D721Med (cell line): ENCODE data around the gene ANTXR1.

Experiments used
- DNase-seq: peaks from one replicate; pipeline ENCODE4 v3.0.0; 2011; ENCODE audit warnings: low spot score; ENCODE audit not compliant: insufficient read length
- FAIRE-seq: peaks from 2 replicates; lab custom pipeline; 2011; peaks lifted over from hg19 to GRCh38; lab: Jason Lieb, UNC
- TF ChIP-seq, protein P1 (sequence below): IDR thresholded peaks from 2 replicates; pipeline ENCODE4 v1.5.1; 2012; ENCODE audit warnings: mild to moderate bottlenecking, control low read depth; ENCODE audit not compliant: insufficient read depth; ENCODE audit errors: missing control alignments

The ANTXR1 gene

DNA sequence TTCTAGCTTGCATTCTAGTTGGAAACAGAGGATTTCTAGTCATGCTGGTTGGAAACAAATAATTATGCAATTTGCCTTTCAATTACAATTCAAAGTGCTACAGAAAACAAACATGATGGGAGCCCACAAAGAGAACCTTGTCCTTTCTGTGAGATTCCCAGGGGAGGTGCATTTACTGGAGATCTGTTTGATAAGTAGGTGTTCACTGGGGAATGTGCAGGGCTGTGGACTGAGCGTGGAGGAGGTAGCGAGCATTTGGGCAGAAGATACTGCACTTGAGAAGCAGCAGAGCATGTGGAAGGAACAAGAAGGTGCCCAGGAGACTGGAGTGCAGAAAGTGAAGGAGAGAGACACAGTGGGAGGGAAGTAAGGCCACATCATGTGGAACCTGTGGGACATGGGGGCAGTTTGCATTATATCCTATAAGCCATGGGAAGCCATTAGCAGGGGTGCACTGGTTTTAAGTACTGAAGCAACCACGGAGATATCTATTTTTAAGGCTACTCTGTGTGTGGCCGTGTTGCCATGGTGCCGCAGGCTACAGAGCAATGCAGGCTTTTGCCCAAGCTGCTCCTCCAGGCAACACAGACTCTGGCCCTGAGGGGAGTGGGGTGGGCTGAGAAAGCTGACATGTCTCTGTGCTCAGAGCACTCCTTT lies 154.0 kb downstream of the ANTXR1 start:
- FAIRE-seq (no peak), DNase-seq (no peak)
- TF ChIP-seq, protein P1, sequence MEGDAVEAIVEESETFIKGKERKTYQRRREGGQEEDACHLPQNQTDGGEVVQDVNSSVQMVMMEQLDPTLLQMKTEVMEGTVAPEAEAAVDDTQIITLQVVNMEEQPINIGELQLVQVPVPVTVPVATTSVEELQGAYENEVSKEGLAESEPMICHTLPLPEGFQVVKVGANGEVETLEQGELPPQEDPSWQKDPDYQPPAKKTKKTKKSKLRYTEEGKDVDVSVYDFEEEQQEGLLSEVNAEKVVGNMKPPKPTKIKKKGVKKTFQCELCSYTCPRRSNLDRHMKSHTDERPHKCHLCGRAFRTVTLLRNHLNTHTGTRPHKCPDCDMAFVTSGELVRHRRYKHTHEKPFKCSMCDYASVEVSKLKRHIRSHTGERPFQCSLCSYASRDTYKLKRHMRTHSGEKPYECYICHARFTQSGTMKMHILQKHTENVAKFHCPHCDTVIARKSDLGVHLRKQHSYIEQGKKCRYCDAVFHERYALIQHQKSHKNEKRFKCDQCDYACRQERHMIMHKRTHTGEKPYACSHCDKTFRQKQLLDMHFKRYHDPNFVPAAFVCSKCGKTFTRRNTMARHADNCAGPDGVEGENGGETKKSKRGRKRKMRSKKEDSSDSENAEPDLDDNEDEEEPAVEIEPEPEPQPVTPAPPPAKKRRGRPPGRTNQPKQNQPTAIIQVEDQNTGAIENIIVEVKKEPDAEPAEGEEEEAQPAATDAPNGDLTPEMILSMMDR = no peak

DNA sequence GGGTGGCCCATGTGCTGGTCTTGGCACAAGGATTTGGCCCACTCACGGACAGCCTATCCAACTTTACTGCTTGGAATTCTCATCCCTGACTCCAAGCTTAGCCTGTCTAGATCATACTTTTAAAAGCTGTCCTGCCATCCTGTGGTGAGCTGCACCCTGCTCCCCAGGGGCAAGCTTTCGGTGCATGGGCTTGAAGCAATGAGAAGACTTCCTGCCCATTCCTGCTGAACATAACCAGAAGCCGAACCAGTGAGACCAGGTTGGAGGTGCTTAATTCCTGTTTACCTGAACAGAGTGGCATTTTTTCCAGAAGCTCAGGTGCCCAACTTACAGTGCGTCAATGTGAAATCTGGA lies 154.5 kb downstream of the ANTXR1 start:
- TF ChIP-seq, protein P1 = no peak
- no peak for DNase-seq
- no peak for FAIRE-seq

DNA sequence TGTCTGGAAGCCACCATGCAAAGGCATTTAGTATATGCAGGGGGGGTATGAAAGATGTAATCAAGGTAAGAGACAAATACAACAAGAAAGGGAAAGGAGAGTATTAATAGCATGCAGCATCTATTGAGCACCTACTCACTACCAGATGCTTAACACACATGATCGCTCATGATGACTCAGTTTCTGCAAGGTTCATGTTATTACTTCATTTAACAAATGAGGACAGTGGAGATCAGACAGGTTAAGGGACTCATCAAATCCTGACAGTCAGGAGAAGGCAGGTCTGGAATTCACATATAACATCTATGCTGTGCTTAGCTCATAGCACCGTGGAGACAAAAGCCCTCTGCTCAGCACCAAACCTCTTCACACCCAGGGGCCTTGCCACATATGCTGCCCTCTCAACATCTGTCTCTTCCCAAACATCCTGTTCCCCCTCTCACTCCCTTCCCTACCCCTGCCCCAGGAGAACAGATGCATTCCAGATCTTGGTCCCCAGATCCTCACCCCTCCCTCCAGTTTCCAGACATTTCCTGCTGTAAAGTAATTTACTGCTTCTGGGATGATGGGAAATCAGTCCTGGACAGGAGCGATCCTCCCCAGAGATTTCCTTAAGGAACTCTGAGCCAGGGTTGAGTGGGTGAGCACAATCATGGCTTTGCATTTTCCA lies 155.3 kb downstream of the ANTXR1 start:
- DNase-seq (no peak), FAIRE-seq (no peak)

DNA sequence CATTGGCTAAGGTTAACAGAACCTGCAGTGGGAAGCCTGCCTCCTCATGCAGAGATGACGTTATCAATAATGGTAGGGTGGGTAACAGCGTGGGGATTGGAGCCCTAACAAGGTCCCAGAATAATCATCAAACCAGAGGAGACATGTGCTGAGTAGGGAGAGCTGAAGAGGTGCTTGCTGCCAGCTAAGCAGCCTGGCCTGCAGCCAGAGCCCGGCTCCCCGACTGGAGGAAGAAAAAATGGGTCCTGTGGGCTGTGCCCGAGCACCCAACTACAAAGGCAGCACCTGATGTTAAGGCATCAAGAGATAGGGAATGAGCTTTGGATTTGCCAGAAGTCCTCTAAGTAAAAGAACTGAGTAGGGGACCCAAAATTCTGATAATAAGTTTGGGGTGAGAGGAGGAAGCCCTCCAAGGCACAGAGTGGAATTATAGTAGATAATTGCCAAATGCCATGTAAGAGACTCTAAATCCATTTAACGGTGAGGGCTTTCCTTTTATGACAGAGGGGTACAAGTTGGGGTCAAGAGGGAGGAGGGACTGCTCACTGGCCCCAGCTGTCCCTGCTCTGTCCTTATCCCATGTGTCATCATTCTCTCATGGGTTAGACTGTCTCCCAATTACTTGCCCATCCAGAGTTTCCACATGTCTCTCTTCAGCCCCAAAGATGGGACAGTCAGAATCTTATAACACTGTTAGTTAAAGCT lies 156.1 kb downstream of the ANTXR1 start:
- DNase-seq (no peak), FAIRE-seq (no peak)
- TF ChIP-seq, protein P1 = no peak

More for the DNA sequence above, 155.3 kb downstream of the ANTXR1 start:
- TF ChIP-seq, protein P1 = no peak

DNA sequence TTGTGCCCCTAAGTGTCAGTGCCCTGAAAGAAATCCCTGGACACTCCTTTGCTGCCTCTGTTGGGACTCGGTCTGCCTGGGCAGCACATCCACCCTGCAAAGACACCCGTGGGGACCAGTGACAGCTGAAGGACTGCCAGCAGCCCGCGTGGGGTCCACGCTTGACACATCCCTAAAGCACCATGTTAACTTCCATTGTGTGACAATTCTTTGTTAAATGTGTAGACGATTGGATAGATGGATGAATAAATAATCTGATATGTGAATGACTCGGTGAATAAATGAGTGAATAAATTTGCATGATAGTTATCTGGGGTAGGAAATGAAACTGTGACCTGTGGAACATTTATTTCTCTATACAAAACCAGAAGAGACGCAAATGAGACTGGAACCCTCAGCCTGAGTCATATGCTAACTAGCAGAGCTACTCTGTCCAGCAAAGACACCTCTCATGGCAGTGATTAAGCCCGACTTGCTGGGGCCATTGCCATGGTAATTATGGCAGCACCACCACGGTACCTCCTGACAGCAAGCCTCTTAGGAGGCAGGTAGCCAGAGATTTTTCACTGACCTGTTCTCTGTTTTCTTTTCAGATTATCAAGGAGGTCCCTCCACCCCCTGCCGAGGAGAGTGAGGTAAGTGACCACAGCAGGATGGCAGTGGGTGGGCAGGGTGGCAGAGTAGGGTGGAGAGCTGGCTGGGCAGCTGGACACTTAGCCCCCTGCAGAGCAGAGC lies 156.8 kb downstream of the ANTXR1 start:
- FAIRE-seq (no peak), DNase-seq (no peak)
- TF ChIP-seq, protein P1 = no peak

DNA sequence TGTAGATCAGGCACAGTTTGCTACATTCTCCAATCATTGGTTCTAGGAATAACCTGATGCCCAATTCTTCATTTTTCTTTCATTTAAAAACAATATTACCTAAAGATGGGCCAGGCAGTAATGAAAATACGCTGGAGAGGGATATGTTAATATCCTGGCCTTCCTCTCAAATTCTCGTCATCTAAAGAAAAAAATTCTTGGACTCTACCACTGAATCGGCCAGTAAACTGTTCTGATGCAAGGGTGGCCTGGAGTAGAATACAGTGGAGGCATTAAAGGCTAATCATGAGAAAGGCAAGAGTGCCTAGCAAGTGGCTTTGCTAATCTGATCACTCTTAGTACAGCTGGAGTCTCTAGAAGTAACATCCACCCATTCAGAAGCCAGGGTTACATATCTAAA lies 157.7 kb downstream of the ANTXR1 start:
- no peak for DNase-seq
- no peak for FAIRE-seq
- TF ChIP-seq, protein P1 = no peak
